Skeletal muscle cell (primary cell): Measurements from ENCODE around the gene EEF2KMT.
A peak's percentile ranks its signal among the peaks of the same experiment; 100 is the strongest.

Experiments
- DNase-seq: peaks from one replicate; pipeline ENCODE4 v3.0.0-alpha.2; 2010; ENCODE audit warnings: low read depth
- H3K4me3 ChIP-seq: 2 replicates; pipeline ENCODE4 v1.5.1; 2011; ENCODE audit warnings: low read depth, mild to moderate bottlenecking, control low read depth, low read length, moderate library complexity

Gene EEF2KMT

DNA sequence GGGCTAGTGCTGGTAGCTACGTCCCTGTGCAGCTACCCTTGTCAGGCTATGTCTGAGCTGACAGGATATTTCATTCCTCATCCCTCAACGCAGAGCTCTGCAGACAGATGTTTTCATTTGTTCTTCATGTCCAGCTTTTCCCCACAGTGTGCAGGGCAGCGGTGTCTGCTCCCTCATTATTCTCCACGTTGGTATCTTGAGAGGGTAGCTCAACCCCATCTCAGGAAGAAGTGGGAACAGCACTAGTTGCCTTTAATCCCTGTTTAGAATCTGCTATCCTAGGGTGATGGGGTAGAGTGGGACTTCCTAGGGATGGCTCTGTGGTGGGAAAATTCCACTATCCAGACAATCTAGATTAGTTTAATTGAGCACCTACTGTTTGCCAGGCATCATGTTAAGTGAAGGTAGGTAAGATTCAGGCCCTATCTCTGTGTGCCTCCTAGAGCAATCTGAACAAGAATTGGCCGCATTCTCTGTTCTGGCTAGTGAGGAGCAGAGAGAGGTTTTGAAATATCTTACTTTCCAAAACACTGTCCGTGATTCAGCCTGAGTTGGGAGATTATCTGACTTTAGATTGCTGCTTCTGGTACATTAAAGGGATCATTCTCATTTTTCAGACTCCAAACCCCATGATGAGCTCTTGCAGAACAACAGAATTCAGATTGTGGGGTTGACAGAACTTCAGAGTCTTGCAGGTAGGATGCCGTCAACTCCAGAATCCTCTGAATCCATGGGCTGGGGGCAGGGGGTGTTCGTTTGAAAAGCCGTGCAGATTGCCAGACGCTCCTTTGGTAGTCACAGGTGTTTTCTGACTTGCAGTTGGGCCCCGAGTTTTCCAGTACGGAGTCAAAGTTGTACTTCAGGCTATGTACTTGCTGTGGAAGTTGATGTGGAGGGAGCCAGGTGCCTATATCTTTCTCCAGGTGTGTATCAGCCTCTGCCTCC, 25.0 kb downstream of the EEF2KMT start:
- peak overlapping the region; percentile 83 for H3K4me3 ChIP-seq

DNA sequence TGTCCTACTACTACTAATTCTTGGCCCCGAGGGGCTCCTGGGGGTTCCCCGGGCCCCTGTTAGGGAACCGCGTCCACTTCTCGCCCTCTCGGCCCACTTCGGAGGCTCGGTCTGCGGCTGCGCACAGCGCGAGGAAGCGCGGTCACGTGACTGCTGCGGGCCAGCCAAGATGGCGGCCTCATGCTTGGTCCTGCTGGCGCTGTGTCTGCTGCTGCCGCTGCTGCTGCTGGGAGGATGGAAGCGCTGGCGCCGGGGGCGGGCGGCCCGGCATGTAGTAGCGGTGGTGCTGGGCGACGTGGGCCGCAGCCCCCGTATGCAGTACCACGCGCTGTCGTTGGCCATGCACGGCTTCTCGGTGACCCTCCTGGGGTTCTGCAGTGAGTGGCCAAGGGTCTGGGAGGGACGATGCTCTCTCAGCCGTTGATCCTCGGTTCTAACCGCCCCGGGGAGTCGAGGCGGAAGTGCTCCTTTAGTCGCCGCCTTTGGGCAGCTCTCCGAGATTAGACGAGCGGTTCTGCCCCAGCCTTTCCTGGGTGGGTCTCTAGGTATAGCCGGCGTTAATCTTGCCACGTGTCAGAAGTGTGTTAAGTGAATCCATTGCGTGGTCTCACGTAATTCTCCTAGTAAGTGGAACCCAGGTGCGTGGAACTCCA, 25.8 kb downstream of the EEF2KMT start, which contains the start of gene ALG1:
Gene ALG1 (plus strand): TSS at position 163 of the 653 bp plus-strand sequence. CDS start 7 bp downstream, at position 170.
- H3K4me3 ChIP-seq, result peak within 1 kb of the TSS; percentile 83
- DNase-seq, result peak; percentile 46

More for the DNA sequence above, 25.0 kb downstream of the EEF2KMT start:
- no peak for DNase-seq

DNA sequence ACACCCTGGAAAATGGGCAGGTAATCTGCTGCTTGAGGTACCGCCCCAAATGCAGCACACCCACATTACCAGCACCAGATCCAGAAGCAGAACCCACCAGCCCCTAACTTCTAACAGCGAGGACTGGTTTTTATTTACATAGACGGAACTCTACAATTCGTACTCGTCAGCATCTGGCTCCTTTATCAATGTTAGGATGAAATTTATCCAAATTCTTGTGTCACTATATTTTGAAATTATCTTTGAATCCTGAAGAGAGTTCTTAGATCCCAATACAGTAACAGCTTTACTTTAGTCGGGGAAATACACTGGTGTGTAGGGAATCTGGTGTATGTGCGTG, 26.3 kb downstream of the EEF2KMT start:
- no peak for DNase-seq
- H3K4me3 ChIP-seq, result peak overlapping the region; percentile 83

DNA sequence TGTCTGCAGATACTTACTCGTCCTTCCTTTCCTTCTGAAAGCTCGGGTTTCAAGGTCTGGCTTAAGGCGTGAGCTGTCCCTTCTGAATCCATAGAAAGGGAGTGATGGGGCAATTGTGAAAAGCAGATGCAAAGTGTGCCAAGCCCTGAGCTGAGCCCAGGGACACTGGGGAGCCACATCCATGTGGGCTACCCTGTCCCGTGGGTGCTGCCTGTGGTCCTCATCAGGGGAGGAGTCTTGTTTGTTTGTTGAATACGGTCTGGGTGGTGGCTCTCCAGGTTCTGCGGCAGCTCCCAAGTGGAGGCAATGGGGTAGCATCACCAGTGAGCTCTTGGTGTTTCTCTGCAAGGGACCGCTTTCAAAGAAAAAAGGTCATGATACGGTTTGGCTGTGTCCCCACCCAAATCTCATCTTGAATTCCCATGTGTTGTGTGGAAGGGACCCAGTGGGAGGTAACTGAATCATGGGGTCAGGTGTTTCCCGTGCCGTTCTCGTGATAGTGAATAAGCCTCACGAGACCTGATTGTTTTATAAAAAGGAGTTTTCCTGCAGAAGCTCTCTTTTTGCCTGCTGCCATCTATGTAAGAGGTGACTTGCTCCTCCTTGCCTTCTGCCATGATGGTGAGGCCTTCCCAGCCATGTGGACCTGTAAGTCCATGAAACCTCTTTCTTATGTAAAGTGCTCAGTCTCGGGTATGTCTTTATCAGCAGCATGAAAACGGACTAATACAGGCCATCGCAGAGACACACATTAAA, 27.0 kb downstream of the EEF2KMT start:
- DNase-seq, result no peak
- no peak overlapping the region for H3K4me3 ChIP-seq

DNA sequence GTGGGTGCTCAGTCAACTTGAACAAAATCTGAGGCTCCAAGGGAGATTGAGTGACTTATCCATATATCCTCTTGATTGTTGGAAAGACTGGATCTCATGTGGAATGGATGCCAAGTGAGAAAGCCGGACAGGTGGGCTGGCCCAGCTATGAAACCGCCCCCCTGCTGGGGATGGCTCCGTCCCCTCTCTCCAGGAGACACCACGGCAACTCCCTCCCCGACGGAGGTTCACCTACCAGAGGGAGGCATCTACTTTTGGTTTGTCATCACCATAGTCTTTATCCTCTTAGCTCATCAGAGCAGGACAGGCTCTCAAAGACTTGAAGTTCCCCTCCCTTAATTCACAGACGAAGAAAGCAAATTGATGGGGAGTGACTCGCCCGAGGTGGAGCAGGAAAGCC, 27.7 kb downstream of the EEF2KMT start:
- DNase-seq, result no peak
- no peak overlapping the region for H3K4me3 ChIP-seq

DNA sequence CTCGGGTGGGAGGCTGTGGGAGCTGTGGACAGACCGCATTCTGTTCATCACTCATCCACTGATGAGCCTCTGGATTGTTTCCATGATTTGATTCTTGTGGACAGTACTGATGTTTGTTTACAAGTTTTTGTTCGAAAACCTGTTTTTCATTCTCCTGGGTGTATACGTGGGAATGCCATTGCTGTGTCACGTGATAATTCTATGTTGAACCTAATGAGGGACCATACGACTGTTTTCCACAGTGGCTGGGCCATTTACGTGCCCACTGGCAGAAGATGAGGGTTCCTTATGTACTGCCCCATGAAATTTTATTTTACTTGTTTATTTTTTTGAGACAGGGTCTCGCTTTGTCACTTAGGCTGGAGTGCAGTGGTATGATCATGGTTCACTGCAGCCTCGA, 28.5 kb downstream of the EEF2KMT start:
- no peak overlapping the region for H3K4me3 ChIP-seq
- no peak for DNase-seq

DNA sequence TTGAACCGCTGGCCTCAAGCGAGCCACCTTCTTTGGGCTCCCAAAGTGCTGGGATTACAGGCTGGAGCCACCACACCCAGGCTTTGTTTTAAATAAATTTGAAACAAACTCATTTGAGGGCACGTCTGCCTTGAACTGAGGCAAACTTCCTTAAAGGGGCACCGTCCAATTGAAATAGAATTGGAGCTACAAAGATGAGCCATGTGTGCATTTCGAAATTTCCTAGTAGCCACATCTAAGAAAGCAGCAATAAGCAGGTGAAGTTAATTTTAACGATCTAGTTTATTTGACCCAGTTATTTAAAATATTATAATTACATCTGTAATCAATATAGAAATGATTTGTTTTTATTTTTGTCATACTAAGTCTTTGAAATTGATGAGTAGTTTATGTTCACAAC, 31.1 kb downstream of the EEF2KMT start:
- no peak for DNase-seq
- no peak overlapping the region for H3K4me3 ChIP-seq

DNA sequence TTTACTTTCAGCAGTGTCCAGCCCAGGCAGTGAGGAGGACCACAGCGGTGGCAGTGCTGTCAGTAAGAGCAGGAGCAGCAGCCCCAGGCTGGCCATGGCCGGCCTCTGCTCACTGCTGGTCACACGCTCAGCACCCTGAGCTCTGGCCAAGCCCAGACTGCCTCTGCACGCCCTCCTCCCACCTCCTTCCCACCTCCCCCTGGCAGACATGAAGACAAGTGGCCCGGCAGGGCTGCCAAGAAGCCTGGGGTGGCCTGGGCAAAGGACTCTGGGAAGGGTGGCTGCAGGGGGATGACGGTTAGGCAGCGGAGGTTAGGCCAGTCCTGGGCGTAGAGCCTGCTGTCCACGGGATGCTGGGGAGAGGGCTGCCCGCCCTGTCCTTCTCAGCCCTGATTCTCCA, 31.8 kb downstream of the EEF2KMT start, which contains the start of gene C16orf89:
Gene C16orf89 (minus strand): TSS at position 144 of the 400 bp plus-strand sequence. CDS start 48 bp downstream, at position 96.
- H3K4me3 ChIP-seq, result no peak within 1 kb of the TSS
- DNase-seq, result no peak

DNA sequence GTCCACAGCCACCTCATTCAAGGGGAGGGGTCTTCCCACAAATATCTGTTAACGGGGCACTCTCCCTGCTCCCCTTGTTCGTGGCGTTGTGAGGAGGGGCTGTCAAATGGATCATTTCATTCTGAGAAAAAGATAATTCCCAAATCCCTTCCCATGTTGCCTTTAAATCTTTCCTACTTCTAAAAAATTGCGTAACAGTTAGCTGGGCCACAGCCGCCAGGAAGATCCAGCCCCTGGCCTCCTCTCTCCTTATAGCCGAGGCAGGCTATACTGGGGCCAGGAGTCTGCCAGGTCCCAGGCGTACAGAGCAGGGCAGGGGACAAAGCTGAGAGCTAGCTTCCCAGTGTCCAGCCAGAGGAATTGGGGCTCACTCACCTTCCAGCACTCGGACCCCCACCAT, 32.3 kb downstream of the EEF2KMT start:
- DNase-seq, result no peak
- H3K4me3 ChIP-seq, result no peak overlapping the region

DNA sequence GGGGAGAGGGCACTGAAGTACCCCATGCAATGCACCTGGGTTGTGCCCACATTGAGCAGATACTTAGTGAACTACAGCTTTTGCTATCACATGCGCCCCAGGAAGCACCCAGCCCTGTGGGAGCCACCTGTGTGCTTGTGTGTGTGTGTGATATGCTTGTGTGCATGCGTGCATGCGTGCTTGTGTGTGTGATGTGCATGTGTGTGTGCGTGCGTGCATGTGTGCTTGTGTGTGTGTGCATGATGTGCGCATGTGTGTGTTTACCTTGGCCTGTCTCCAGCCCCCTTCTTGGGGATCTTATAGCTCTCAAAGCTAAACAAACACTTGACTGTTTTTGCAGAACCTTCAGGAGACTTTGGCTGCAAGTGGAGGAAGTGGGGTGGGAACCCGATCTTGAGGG, 32.7 kb downstream of the EEF2KMT start:
- no peak overlapping the region for H3K4me3 ChIP-seq
- DNase-seq, result no peak

DNA sequence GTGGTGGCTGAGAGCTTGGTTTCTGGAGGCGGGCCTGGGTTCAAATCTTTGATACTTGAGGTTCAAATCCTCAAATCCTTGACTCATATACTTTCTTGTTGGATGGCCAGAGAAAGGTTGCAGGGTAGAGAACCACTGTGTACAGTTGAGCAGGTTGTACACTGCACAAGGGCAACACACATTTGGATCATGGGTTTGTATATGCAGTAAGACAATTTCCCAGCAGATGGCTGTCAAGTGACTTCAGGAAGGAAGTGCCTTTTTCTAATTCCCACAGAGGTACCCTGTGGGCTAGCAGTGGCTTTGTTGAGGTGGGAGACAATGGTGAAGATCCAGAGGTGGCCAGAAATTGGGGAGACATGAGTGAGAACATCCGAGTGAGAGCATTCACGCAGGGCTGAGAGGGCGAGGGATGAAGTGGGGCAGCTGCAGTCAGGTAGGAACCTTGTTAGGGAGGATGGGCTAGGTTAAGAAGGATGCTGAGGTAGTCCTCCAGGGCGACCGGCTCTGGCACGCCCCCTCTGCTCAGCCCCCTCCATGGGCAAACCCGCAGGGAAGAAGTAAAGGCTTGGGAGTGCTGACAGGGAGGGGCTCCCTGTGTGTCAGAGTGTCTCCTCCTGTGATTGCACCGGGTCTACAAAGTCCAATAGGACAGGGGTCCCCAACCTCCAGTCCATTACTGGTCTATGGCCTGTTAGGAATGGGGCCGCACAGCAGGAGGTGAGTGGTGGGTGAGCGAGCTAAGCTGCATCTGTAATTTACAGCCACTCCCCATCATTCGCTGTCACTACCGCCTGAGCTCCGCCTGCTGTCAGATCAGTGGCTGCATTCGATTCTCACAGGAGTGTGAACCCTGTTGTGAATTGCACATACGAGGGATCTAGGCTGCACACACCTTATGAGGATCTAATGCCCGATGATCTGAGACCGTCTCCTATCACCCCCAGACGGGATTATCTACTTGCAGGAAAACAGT, 34.5 kb downstream of the EEF2KMT start:
- DNase-seq, result no peak

DNA sequence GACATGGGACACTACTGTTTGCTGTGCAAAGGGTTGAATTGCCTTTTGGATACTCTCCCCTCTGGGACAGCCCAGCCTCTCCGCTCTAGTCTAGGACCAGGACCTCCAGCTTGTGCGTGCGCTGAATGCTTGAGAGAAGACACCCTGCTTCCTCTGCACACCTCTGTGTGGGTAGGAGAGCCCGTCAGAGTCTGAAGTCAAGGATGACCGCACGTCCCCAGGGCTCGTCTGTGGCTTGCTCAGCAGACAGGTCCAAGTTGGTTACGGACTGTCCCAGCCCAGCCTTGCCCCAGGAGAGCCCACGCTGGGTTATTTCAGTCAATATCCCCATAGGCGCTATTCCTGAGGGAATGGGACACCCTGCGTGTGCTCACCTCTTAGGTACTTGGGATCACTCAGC, 35.5 kb downstream of the EEF2KMT start:
- no peak overlapping the region for H3K4me3 ChIP-seq
- DNase-seq, result no peak

More for the DNA sequence above, 34.5 kb downstream of the EEF2KMT start:
- H3K4me3 ChIP-seq, result no peak overlapping the region

DNA sequence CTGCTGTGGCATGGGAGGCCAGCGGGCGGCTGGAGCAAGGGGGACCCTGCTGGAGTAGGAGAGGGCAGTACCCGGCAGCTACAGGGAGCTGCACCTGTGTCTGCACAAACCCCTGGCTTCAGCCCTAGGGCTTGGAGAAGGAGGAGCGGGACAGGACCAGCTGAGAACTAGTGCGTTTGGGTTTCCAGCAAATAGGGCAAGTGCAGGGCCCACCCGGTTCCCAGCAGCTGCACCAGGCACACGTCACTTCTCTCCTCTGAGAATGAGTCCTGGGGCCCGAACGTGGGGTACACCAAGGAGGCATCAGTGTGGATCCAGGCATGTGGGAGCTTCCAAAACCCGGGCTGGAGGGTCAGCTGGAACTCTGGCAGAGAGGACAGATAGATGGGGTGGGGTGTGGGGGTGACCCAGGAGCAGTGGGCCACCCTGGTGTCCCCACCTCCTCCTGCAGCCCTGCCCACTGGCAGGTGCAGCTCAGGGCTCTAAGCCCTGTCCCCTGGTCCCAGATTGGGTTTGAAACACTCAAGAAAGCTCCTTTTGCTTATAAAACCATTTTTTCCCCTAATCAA, 37.4 kb downstream of the EEF2KMT start:
- no peak for DNase-seq
- no peak overlapping the region for H3K4me3 ChIP-seq

DNA sequence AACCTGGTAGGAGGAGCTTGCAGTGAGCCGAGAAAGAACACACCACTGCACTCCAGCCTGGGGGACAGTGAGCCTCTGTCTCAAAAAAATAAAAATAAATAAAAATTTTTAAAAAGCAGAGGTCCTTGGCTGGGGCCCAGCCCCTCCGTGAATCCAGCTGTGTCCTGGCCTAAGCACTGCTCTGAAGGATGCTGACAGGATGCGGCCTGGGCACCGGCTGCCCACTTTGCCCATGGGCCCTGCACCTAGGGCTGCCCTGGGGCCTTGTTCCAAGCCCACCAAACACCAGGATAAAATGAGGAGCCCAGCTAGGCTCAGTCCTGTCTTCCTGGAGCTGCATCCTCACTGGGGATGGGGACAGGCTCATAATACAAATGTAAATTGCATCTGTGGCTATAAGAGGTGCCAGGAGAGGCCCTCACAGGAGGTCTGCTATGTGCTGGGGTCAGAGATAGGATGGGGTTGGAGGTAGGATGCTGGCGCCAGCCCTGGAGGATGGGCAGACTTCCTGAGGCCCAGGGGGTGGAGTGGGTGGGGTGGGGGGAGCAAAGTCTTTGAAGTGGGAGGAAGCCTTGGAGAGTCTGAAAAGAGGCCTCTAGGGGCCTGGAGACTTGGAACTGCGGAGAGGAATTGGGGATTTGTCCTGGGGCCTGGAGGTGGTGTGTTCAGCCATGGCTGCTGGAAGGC, 38.1 kb downstream of the EEF2KMT start:
- no peak for DNase-seq
- H3K4me3 ChIP-seq, result no peak overlapping the region

DNA sequence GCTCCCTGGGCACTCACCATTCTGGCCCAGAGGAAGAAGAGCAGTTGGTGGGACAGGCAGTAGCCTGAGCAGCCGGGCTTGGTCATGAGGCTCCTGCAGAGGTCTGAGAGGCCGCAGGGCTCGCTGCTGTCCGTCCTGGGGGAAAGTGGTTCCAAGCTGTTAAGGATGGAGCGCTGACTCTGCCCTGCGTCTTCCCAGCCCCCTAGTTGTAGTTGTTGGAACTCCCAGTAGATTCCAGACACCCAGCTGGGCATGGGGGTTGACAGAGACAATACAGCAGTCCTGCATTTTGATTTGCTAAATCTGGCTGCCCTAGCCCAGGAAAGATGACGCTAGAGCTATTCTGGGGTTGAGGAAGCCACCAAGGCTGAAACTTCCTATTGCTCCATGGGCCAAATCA, 39.1 kb downstream of the EEF2KMT start:
- DNase-seq, result no peak
- no peak overlapping the region for H3K4me3 ChIP-seq

DNA sequence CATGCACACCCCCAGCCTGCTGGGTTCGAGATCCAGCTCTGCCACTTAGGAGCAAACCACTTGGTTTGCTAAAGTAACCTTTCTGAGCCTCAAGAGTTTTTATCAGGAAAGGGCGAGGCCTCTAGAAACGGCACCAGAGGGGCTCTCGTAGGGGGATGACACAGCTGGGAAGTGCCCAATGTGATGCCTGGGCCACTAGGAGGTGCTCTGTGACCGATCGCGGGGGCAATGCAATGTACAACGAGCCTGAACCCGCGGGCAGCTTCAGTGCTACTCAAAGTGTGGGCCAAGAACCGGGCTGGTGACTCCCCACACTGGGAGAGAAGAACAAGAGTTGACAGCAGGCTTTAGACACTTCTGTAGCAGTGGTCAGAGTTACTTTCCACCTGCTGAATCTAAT, 41.2 kb downstream of the EEF2KMT start:
- no peak overlapping the region for H3K4me3 ChIP-seq
- DNase-seq, result no peak

DNA sequence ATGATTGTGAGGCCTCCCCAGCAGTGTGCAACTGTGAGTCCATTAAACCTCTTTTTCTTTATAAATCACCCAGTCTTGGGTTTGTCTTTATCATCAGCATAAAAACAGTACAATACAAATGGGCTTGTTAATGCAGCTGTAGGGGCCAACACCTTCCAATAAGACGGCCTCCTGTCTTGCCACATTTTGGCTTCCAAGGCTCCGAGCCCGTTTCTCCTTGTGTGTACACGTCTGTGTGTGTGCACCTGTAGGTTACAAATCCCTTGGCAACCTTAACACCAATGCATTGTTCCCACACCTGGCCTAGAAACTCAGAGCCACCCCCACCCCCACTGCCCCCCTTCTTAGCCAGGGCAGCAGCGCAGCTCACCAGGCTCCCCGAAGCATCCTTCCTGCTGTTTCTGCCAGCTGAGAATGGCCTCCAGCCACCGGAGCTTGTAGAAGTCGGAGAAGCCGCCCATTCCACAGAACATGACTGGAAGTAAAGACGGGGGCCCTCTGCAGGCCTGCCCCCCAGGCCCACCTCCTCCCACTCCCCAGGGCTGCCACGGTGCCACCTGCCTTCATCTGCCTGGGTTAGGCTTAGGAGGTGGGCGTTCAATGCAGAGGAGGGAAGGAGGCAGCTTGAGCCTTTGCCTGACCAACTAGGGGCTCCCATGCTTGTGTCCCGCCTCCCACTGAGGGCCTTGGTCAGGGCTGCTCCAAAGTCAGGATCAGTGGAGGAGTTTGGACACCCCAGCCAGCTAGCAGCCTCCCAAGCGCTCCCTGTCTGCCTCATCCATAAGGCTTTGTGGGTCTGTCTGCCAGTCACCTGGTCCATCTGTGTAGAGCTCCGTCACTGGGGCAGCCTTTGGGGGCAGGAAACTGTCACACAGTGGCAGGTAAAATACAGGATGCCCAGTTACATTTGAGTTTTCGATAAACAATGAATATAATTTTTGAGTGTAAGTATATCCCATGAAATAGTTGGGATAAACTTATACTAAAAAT, 42.4 kb downstream of the EEF2KMT start:
- no peak for DNase-seq
- no peak overlapping the region for H3K4me3 ChIP-seq
